ENCODE data around the gene AURKA.
"Not testable (repeated sequence)": the region's sequence is repeated elsewhere in the genome, so short reads cannot be mapped to it uniquely, and the experiment has no call there.

Gene AURKA

DNA sequence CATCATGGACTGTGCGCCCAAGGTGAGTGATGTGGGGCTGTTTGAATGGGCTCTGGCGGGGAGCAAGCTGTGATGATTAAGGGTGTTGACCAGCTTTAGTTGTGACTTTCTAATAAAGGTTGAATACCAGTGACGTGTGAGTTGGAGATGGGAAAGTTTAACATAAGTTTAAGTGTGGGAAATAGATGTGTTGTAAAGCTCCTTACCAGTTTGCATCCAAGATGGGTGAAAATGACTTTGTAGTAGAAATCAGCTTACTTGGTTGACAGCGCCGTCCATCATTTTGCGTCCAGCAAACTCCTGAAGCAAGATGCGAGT lies 20.4 kb upstream of the AURKA start:
- no peak overlapping the region for H3K4me3 ChIP-seq (IDR thresholded peaks at IDR 0.05; ENCODE audit: insufficient read depth, low read depth, low read length)
- no peaks in the 10 kb centered on the region for H3K36me3 ChIP-seq (ENCODE audit: insufficient read depth)
- H3K27me3 ChIP-seq (ENCODE audit: insufficient read depth, low read depth): no peaks in the 10 kb centered on the region
- no peak overlapping the region for H3K9ac ChIP-seq
- TF ChIP-seq, protein P1, sequence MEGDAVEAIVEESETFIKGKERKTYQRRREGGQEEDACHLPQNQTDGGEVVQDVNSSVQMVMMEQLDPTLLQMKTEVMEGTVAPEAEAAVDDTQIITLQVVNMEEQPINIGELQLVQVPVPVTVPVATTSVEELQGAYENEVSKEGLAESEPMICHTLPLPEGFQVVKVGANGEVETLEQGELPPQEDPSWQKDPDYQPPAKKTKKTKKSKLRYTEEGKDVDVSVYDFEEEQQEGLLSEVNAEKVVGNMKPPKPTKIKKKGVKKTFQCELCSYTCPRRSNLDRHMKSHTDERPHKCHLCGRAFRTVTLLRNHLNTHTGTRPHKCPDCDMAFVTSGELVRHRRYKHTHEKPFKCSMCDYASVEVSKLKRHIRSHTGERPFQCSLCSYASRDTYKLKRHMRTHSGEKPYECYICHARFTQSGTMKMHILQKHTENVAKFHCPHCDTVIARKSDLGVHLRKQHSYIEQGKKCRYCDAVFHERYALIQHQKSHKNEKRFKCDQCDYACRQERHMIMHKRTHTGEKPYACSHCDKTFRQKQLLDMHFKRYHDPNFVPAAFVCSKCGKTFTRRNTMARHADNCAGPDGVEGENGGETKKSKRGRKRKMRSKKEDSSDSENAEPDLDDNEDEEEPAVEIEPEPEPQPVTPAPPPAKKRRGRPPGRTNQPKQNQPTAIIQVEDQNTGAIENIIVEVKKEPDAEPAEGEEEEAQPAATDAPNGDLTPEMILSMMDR (conservative IDR thresholded peaks at IDR 0.05; ENCODE audit: low read depth, low read length): no peak
- H2AFZ ChIP-seq (ENCODE audit: low read depth): no peak overlapping the region
- H4K20me1 ChIP-seq (ENCODE audit: insufficient read depth): no peaks in the 10 kb centered on the region
- no peak overlapping the region for H3K4me2 ChIP-seq
- H3K27ac ChIP-seq: no peak overlapping the region
- no peaks in the 10 kb centered on the region for H3K79me2 ChIP-seq (ENCODE audit: insufficient read depth, low read depth)
- H3K4me1 ChIP-seq (ENCODE audit: low read depth, poor library complexity, severe bottlenecking): no peaks in the 10 kb centered on the region

DNA sequence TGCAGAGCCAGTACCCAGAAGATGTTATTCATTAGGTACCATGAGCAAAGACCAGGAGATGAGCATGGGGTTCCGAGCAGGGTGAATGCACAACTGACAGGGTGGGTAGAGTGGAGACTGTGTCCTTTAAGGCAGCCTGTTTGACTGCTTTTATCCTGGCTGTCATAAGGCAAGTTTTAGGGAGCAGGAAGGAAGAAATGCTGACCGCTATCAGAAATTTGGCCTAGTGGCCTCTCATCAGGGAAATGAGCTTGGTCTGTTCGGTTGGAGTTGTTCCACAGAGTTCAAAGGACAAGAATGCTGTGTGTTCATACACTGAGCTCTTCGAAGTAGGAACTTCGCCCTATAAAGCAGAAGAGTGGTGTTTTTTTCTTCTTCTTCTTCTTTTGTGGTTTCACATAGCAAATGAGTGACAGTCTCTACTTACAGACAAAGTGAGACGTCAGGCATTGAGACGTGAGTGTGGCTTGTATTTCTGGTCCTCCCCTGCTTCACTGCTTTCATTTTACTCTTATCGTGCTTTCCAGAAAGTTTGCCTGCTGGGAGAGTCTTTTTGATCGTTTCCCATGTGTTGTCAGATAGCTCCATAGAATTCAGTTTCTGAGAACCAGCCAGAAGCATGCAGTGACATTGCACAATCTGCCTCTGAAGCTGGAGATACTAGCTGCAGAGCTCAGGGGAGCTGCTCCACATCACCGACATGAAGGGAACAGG lies 19.9 kb upstream of the AURKA start, which contains the start of gene CASS4:
TSS of gene CASS4 (plus strand) at position 502 of the 714 bp plus-strand sequence. CDS start at position 701, 199 bp downstream.
- Histone ChIP-seq H3K27me3 (ENCODE audit: insufficient read depth, low read depth) (no peaks in the 10 kb centered on the region), H3K27ac (no peak within 1 kb of the TSS), H3K4me3 (IDR thresholded peaks at IDR 0.05; ENCODE audit: insufficient read depth, low read depth, low read length) (no peak within 1 kb of the TSS), H3K4me2 (no peak within 1 kb of the TSS), H3K9ac (no peak within 1 kb of the TSS), H3K36me3 (ENCODE audit: insufficient read depth) (no peaks in the 10 kb centered on the region), H4K20me1 (ENCODE audit: insufficient read depth) (no peaks in the 10 kb centered on the region), H2AFZ (ENCODE audit: low read depth) (no peak within 1 kb of the TSS), H3K4me1 (ENCODE audit: low read depth, poor library complexity, severe bottlenecking) (no peaks in the 10 kb centered on the region), H3K79me2 (ENCODE audit: insufficient read depth, low read depth) (no peaks in the 10 kb centered on the region)
- TF ChIP-seq, protein P1 (conservative IDR thresholded peaks at IDR 0.05; ENCODE audit: low read depth, low read length): no peak

DNA sequence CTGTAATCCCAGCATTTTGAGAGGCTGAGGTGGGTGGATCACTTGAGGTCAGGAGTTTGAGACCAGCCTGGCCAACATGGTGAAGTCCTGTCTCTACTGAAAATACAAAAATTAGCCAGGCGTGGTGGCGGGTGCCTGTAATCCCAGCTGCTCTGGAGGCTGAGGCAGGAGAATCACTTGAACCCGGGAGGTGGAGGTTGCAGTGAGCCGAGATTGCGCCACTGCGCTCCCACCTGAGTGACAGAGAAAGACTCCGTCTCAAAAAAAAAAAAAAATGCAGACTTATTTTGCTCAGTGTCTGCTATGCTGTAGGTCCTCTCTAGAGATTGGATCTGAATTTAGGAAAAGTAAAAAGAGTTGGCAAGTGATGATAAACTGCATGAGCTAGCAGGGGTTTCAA lies 19.3 kb upstream of the AURKA start:
- H3K4me2 ChIP-seq; H3K27ac ChIP-seq; H3K36me3 ChIP-seq (ENCODE audit: insufficient read depth); H3K9ac ChIP-seq; H3K4me3 ChIP-seq (IDR thresholded peaks at IDR 0.05; ENCODE audit: insufficient read depth, low read depth, low read length); H4K20me1 ChIP-seq (ENCODE audit: insufficient read depth); H3K27me3 ChIP-seq (ENCODE audit: insufficient read depth, low read depth); H3K79me2 ChIP-seq (ENCODE audit: insufficient read depth, low read depth); H3K4me1 ChIP-seq (ENCODE audit: low read depth, poor library complexity, severe bottlenecking); H2AFZ ChIP-seq (ENCODE audit: low read depth): not testable (repeated sequence)

DNA sequence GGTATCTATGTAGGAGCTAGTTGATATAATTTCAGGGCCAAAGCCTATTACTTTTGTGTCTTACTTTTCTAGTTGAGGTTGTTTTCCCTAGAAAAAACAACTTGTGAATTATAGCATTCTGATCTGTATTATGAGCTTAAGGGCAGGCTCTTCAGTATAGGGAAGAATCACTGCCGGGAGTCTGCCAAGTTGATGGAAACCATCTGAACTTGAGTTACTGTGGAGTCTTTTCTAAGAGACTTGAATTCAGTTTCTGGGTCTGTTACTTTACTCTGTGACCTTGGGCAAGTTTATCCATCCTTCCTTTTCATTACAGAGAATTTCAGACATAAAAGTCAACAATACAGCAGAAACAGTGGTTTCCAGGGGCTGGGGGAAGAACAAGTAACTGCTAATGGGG lies 17.9 kb upstream of the AURKA start:
- Histone ChIP-seq H3K4me2 (no peak overlapping the region), H3K4me3 (IDR thresholded peaks at IDR 0.05; ENCODE audit: insufficient read depth, low read depth, low read length) (no peak overlapping the region), H3K27me3 (ENCODE audit: insufficient read depth, low read depth) (no peaks in the 10 kb centered on the region), H4K20me1 (ENCODE audit: insufficient read depth) (no peaks in the 10 kb centered on the region), H3K79me2 (ENCODE audit: insufficient read depth, low read depth) (no peaks in the 10 kb centered on the region), H2AFZ (ENCODE audit: low read depth) (no peak overlapping the region), H3K27ac (no peak overlapping the region), H3K4me1 (ENCODE audit: low read depth, poor library complexity, severe bottlenecking) (no peaks in the 10 kb centered on the region), H3K36me3 (ENCODE audit: insufficient read depth) (no peaks in the 10 kb centered on the region; the same call in 1 of the 2 replicates), H3K9ac (no peak overlapping the region)
- TF ChIP-seq, protein P1 (conservative IDR thresholded peaks at IDR 0.05; ENCODE audit: low read depth, low read length): no peak

DNA sequence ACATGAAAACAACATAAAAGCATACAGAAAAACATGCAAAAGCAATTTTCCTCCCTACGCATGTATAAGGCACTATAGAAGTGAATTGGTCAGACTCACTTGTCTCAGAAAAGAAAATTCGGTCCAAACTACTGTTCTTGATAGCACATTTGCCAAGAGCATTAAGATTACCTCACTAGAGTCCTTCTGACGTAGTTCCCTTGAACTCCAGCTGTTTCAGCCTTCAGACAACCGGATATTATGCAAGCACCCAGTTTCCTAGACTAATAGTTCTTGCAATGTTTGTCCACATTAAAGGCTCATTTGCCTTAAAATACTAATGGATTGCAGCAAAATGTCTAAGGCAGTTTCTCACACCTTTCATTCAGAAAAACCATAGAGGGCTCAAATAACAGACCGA lies 17.5 kb upstream of the AURKA start:
- Histone ChIP-seq H3K27me3 (ENCODE audit: insufficient read depth, low read depth) (no peaks in the 10 kb centered on the region), H3K4me3 (IDR thresholded peaks at IDR 0.05; ENCODE audit: insufficient read depth, low read depth, low read length) (no peak overlapping the region), H3K4me2 (no peak overlapping the region), H3K36me3 (ENCODE audit: insufficient read depth) (no peaks in the 10 kb centered on the region; the same call in 1 of the 2 replicates), H3K4me1 (ENCODE audit: low read depth, poor library complexity, severe bottlenecking) (no peaks in the 10 kb centered on the region), H3K9ac (no peak overlapping the region), H2AFZ (ENCODE audit: low read depth) (no peak overlapping the region), H4K20me1 (ENCODE audit: insufficient read depth) (no peaks in the 10 kb centered on the region), H3K79me2 (ENCODE audit: insufficient read depth, low read depth) (no peaks in the 10 kb centered on the region), H3K27ac (no peak overlapping the region)
- TF ChIP-seq, protein P1 (conservative IDR thresholded peaks at IDR 0.05; ENCODE audit: low read depth, low read length): no peak

All from KMS-11 (cell line).